OCI-LY3 (cell line): ENCODE data around the gene GRIP2.

Source experiments
- CTCF ChIP-seq: fragments of 200-600, 300-600 bp; sonication (generic); IDR thresholded peaks from 2 replicates; pipeline ENCODE4 v1.5.1; 2014; ENCODE audit warnings: antibody characterized with exemption, low read length, low read depth
- EZH2phosphoT487 ChIP-seq: fragments of 200-600 bp; shearing (Covaris generic); IDR thresholded peaks from 2 replicates; pipeline ENCODE4 v1.6.1; 2018; ENCODE audit warnings: antibody characterized with exemption, mixed run types, low read depth

- no peak for TF ChIP-seq CTCF
- TF ChIP-seq EZH2phosphoT487, result no peak
These were observed 15.8 kb downstream of the GRIP2 start for GRCh38 chr3:14524311-14524711.
